Endothelial cell of umbilical vein (primary cell): ENCODE results near the gene RD3L. TPM values are rescaled to one million over a fixed set of nuclear protein-coding genes. Genes with fewer than 3 reads are reported as not detected.

Source experiments
- BruUV-seq: library from RNA; stranded (reverse); fragments of 400-500 nt; replicated peaks from 2 replicates; lab custom pipeline; 2021; lab: Mats Ljungman, UMichigan
- CTCF ChIA-PET: fragments of 300-600, 350-600 bp; sonication (Branson Sonifier 250); formaldehyde crosslinking; loops from one replicate; lab custom pipeline; 2021; ENCODE audit warnings: antibody characterized with exemption, inconsistent platforms; lab: Charles Lee
- POLR2A ChIA-PET: fragments of 300-600, 350-600 bp; sonication (Branson Sonifier 250); formaldehyde crosslinking; loops from one replicate; lab custom pipeline; 2021; ENCODE audit warnings: antibody characterized with exemption, inconsistent platforms; lab: Charles Lee
- DNase-seq: peaks from one replicate; pipeline ENCODE4 v3.0.0-alpha.2; 2011; ENCODE audit warnings: low read depth, low spot score
- FAIRE-seq: peaks from 2 replicates; lab custom pipeline; 2011; peaks lifted over from hg19 to GRCh38; lab: Jason Lieb, UNC
- H2AFZ ChIP-seq: 2 replicates; pipeline ENCODE4 v1.6.0; 2012; ENCODE audit warnings: low read depth, low read length, control low read depth, inconsistent platforms
- H3K27ac ChIP-seq: 2 replicates; pipeline ENCODE4 v1.5.1; 2011; ENCODE audit warnings: low read depth, mild to moderate bottlenecking, control low read depth, low read length, moderate library complexity; ENCODE audit not compliant: insufficient read depth
- H3K27me3 ChIP-seq, 2 experiments: 2 replicates each; pipeline versions ENCODE4 v1.6.0 to v1.6.1; 2011; ENCODE audit warnings: low read length in 2 of 2, mixed read lengths in 1 of 2; ENCODE audit not compliant: control insufficient read depth in 2 of 2, insufficient read depth in 2 of 2
- H3K36me3 ChIP-seq, 2 experiments: 2 replicates in 1 of 2; 3 replicates in 1 of 2; pipeline ENCODE4 v1.5.1; 2011; ENCODE audit warnings: low read length in 2 of 2, mild to moderate bottlenecking in 1 of 2, moderate library complexity in 1 of 2; ENCODE audit not compliant: control insufficient read depth in 2 of 2, insufficient read depth in 2 of 2; ENCODE audit errors: extremely low read depth in 1 of 2
- H3K4me1 ChIP-seq: 3 replicates; pipeline ENCODE4 v1.5.1; 2011; ENCODE audit warnings: mild to moderate bottlenecking, low read length; ENCODE audit not compliant: control insufficient read depth, insufficient read depth; ENCODE audit errors: extremely low read depth
- H3K4me2 ChIP-seq: 2 replicates; pipeline ENCODE4 v1.6.1; 2011; ENCODE audit warnings: low read length, control low read depth, mixed read lengths; ENCODE audit not compliant: insufficient read depth
- H3K4me3 ChIP-seq, 3 experiments: fragments of 200-600 bp in 1 of 3; sonication (generic), shearing (Covaris generic) in 1 of 3; replicated peaks in 1 of 3; 2 replicates each; pipeline ENCODE4 v1.5.1; 2011 to 2016; ENCODE audit warnings: control low read depth in 3 of 3, low read length in 3 of 3, mild to moderate bottlenecking in 2 of 3, inconsistent platforms in 1 of 3, low read depth in 1 of 3, moderate library complexity in 1 of 3; ENCODE audit not compliant: insufficient read depth in 1 of 3
- H3K79me2 ChIP-seq: 2 replicates; pipeline ENCODE4 v1.6.0; 2012; ENCODE audit warnings: low read length, inconsistent platforms; ENCODE audit not compliant: control insufficient read depth, insufficient read depth
- H3K9ac ChIP-seq: replicated peaks from 2 replicates; pipeline ENCODE3; 2011; ENCODE audit warnings: low read length, control low read depth; ENCODE audit not compliant: insufficient read depth; ENCODE audit errors: extremely low read depth
- H3K9me1 ChIP-seq: replicated peaks from 3 replicates; pipeline ENCODE4 v1.6.0; 2011; ENCODE audit warnings: mild to moderate bottlenecking, low read length; ENCODE audit not compliant: control insufficient read depth, insufficient read depth; ENCODE audit errors: extremely low read depth
- H3K9me3 ChIP-seq: replicated peaks from 2 replicates; pipeline ENCODE4 v1.5.1; 2012; ENCODE audit warnings: low read length, inconsistent platforms; ENCODE audit not compliant: control insufficient read depth, insufficient read depth
- H4K20me1 ChIP-seq: replicated peaks from 2 replicates; pipeline ENCODE3; 2011; ENCODE audit warnings: mild to moderate bottlenecking, low read length; ENCODE audit not compliant: control insufficient read depth, insufficient read depth; ENCODE audit errors: extremely low read depth
- CTCF ChIP-seq, 2 donors: IDR thresholded peaks; 1 replicate in 1 of 2; 2 replicates in 1 of 2; pipeline ENCODE4 v1.5.1; 2011; ENCODE audit warnings: low read length in 2 of 2, mild to moderate bottlenecking in 2 of 2, moderate library complexity in 2 of 2, control low read depth in 1 of 2, inconsistent platforms in 1 of 2, low read depth in 1 of 2; ENCODE audit not compliant: insufficient read depth in 1 of 2; ENCODE audit errors: extremely low read depth in 1 of 2
- EZH2 ChIP-seq: IDR thresholded peaks from 2 replicates; pipeline ENCODE4 v1.6.1; 2012; ENCODE audit warnings: borderline replicate concordance, low read depth, mild to moderate bottlenecking, moderate library complexity, low read length, inconsistent platforms; ENCODE audit not compliant: severe bottlenecking
- FOS ChIP-seq: IDR thresholded peaks from 2 replicates; pipeline ENCODE4 v1.6.1; 2011; ENCODE audit warnings: mild to moderate bottlenecking, low read length, moderate library complexity, borderline replicate concordance; ENCODE audit not compliant: insufficient read depth
- GATA2 ChIP-seq: IDR thresholded peaks from 2 replicates; pipeline ENCODE4 v1.7.0; 2011; ENCODE audit warnings: low read depth, mild to moderate bottlenecking, moderate library complexity, mixed read lengths, low read length; ENCODE audit not compliant: insufficient read length, insufficient read depth
- JUN ChIP-seq: IDR thresholded peaks from 2 replicates; pipeline ENCODE4 v1.6.1; 2011; ENCODE audit warnings: borderline replicate concordance, low read depth; ENCODE audit not compliant: insufficient read length, insufficient read depth
- MAX ChIP-seq: IDR thresholded peaks from 2 replicates; pipeline ENCODE4 v1.6.1; 2011; ENCODE audit not compliant: insufficient read depth, insufficient read length
- MYC ChIP-seq: IDR thresholded peaks from one replicate; pipeline ENCODE4 v1.6.1; 2011; ENCODE audit warnings: mild to moderate bottlenecking, low read depth, low read length
- POLR2A ChIP-seq: IDR thresholded peaks from 2 replicates; pipeline ENCODE4 v1.6.1; 2012; ENCODE audit warnings: low read depth, mild to moderate bottlenecking, control low read depth, low read length
- POLR2AphosphoS5 ChIP-seq: IDR thresholded peaks from 2 replicates; pipeline ENCODE4 v1.6.1; 2012; ENCODE audit warnings: low read depth, mild to moderate bottlenecking, control low read depth, low read length, moderate library complexity; ENCODE audit not compliant: insufficient read depth
- dilution Hi-C: fragments of 300-500 bp; cut with MboI; formaldehyde crosslinking; loops from one replicate; pipeline ENCODE4 v1.15.0; 2019; ENCODE audit warnings: low sequenced_read_pairs; ENCODE audit not compliant: extremely low pct_ligation_motif_present
- intact Hi-C: fragments of 100-400 bp; cut with micrococcal nuclease; formaldehyde crosslinking; loops from one replicate; pipeline ENCODE4 v1.10.0; 2022
- polyA plus RNA-seq, 4 experiments: library from polyadenylated mRNA; depleted of rRNA in 3 of 4; stranded (reverse) in 3 of 4; unstranded in 1 of 4; fragments of >200 nt; gene quantifications; 2 replicates each; pipeline versions ENCODE4 v1.2.1 to v1.2.3, GENCODE V29; 2011 to 2012; ENCODE audit warnings: missing spikeins in 1 of 4
- total RNA-seq: library from RNA; stranded (reverse); gene quantifications from 2 replicates; pipeline ENCODE4 v1.2.3, GENCODE V29; 2021

Gene RD3L
- total and polyA plus RNA-seq, 2 donors (not counting 3 experiments of a cell fraction or from before 2014, with no cell fraction given), result not detected

- no TSS peak for BruUV-seq
- DNase-seq (no peak), FAIRE-seq (no peak)
- no peaks in the 10 kb centered on the region for H3K9me3 ChIP-seq
- H3K4me1 ChIP-seq, result no peaks in the 10 kb centered on the region
- H4K20me1 ChIP-seq, result no peaks in the 10 kb centered on the region
- H3K79me2 ChIP-seq, result no peaks in the 10 kb centered on the region
- H3K9me1 ChIP-seq, result no peaks in the 10 kb centered on the region
- no peak overlapping the region for H3K4me3 ChIP-seq
- intact Hi-C loops, result no loop called here
- no peak overlapping the region for H3K4me2 ChIP-seq
- H3K27me3 ChIP-seq, result peaks cover 0 to 1% of the 10 kb centered on the region in 2 experiments
- H3K9ac ChIP-seq, result no peak overlapping the region
- ChIA-PET CTCF (interaction anchor here (1.0 to 2.4 kb wide), 3 partner anchors 31 to 123 kb away, joined by 3 to 8 read pairs (median 7); no protein-coding TSS in a partner anchor), POLR2A (no interaction called here)
- dilution Hi-C loops, result no loop called here
- no peak overlapping the region for H3K27ac ChIP-seq
- TF ChIP-seq MYC (no peak), FOS (no peak), GATA2 (no peak), JUN (no peak), POLR2A (no peak), CTCF (IDR thresholded peaks at IDR 0.05; ENCODE audit: extremely low read depth in 1 of 2, insufficient read depth in 1 of 2, low read depth in 1 of 2, low read length in 2 of 2) (no peak), POLR2AphosphoS5 (no peak), MAX (no peak), EZH2 (no peak)
- no peaks in the 10 kb centered on the region for H3K36me3 ChIP-seq
- no peak overlapping the region for H2AFZ ChIP-seq
Measured at GRCh38 chr14:103931422-103931821, 10.9 kb downstream of the RD3L start.
